H1 (cell line): ENCODE data around the gene CIAO2A. TPM values are rescaled to one million over a fixed set of nuclear protein-coding genes. Genes with fewer than 3 reads are reported as not detected.

Experiments
- CTCF ChIA-PET: fragments of 300-600 bp; sonication (Branson Sonifier 250); formaldehyde crosslinking; loops from one replicate; lab custom pipeline; 2021; ENCODE audit not compliant: partially characterized antibody; lab: Charles Lee
- POLR2A ChIA-PET: fragments of 300-600 bp; sonication (Branson Sonifier 250); formaldehyde crosslinking; loops from one replicate; lab custom pipeline; 2021; ENCODE audit warnings: inconsistent platforms; ENCODE audit not compliant: partially characterized antibody; lab: Charles Lee
- DNase-seq, 2 experiments: peaks; one replicate each; pipeline versions ENCODE4 v3.0.0 to v3.0.0-alpha.2; 2010 to 2022; ENCODE audit warnings: low spot score in 2 of 2, low read depth in 1 of 2, mixed read lengths in 1 of 2
- FAIRE-seq: peaks from 2 replicates; lab custom pipeline; 2011; peaks lifted over from hg19 to GRCh38; lab: Jason Lieb, UNC
- H2AFZ ChIP-seq: 2 replicates; pipeline ENCODE4 v1.8.1; 2012; ENCODE audit warnings: low read length, inconsistent platforms
- H2AK5ac ChIP-seq: 2 replicates; pipeline ENCODE4 v1.6.1; 2013; ENCODE audit warnings: low read depth, low read length
- H2BK120ac ChIP-seq: replicated peaks from 2 replicates; pipeline ENCODE3; 2013; ENCODE audit warnings: low read depth, low read length, inconsistent platforms
- H2BK12ac ChIP-seq: 2 replicates; pipeline ENCODE4 v1.6.1; 2013; ENCODE audit warnings: low read depth, low read length
- H2BK15ac ChIP-seq: 2 replicates; pipeline ENCODE4 v1.6.1; 2013; ENCODE audit warnings: low read length
- H2BK20ac ChIP-seq: 2 replicates; pipeline ENCODE4 v1.6.1; 2013; ENCODE audit warnings: low read length
- H2BK5ac ChIP-seq: 2 replicates; pipeline ENCODE4 v1.6.1; 2013; ENCODE audit warnings: low read depth, low read length
- H3K14ac ChIP-seq: 2 replicates; pipeline ENCODE4 v1.6.1; 2013; ENCODE audit warnings: inconsistent platforms; ENCODE audit not compliant: insufficient read length
- H3K18ac ChIP-seq: 2 replicates; pipeline ENCODE4 v1.6.1; 2013; ENCODE audit warnings: low read length; ENCODE audit errors: extremely low read depth
- H3K23ac ChIP-seq: 2 replicates; pipeline ENCODE4 v1.6.1; 2013; ENCODE audit warnings: inconsistent platforms; ENCODE audit not compliant: insufficient read length
- H3K23me2 ChIP-seq: 2 replicates; pipeline ENCODE4 v1.6.1; 2013; ENCODE audit warnings: low read depth, low read length
- H3K27ac ChIP-seq: 2 replicates; pipeline ENCODE4 v1.6.1; 2011; ENCODE audit warnings: low read depth, low read length, inconsistent platforms
- H3K27me3 ChIP-seq, 4 experiments: replicated peaks in 1 of 4; 1 replicate in 1 of 4; 2 replicates in 3 of 4; pipeline versions ENCODE4 v1.6.1 to v1.8.1; 2011 to 2013; ENCODE audit warnings: low read length in 3 of 4, mild to moderate bottlenecking in 3 of 4, inconsistent platforms in 2 of 4, mixed read lengths in 2 of 4, moderate library complexity in 1 of 4; ENCODE audit not compliant: control insufficient read depth in 3 of 4, insufficient read depth in 3 of 4; ENCODE audit errors: extremely low read depth in 1 of 4
- H3K36me3 ChIP-seq, 4 experiments: 2 replicates each; pipeline versions ENCODE4 v1.6.1 to v1.8.1; 2011 to 2013; ENCODE audit warnings: mild to moderate bottlenecking in 4 of 4, low read length in 3 of 4, moderate library complexity in 2 of 4, control low read depth in 1 of 4, inconsistent platforms in 1 of 4; ENCODE audit not compliant: insufficient read depth in 4 of 4, control insufficient read depth in 2 of 4
- H3K4ac ChIP-seq: replicated peaks from 2 replicates; pipeline ENCODE3; 2013; ENCODE audit warnings: low read length, low read depth, mixed read lengths, inconsistent platforms; ENCODE audit not compliant: insufficient read length
- H3K4me1 ChIP-seq, 4 experiments: replicated peaks in 1 of 4; 1 replicate in 1 of 4; 2 replicates in 3 of 4; pipeline versions ENCODE4 v1.6.1 to v1.8.1; 2011 to 2013; ENCODE audit warnings: low read length in 3 of 4, inconsistent platforms in 2 of 4, mixed read lengths in 1 of 4; ENCODE audit not compliant: insufficient read depth in 4 of 4, control insufficient read depth in 3 of 4
- H3K4me2 ChIP-seq, 2 experiments: 2 replicates each; pipeline versions ENCODE4 v1.6.1 to v1.8.1; 2011 to 2013; ENCODE audit warnings: low read depth in 2 of 2, low read length in 2 of 2, control low read depth in 1 of 2, inconsistent platforms in 1 of 2, mild to moderate bottlenecking in 1 of 2; ENCODE audit not compliant: insufficient read depth in 1 of 2
- H3K4me3 ChIP-seq, 4 experiments: fragments of 200-600, 300-600 bp in 1 of 4; sonication (generic), shearing (Covaris generic), sonication (Bioruptor Twin) in 1 of 4; 2 replicates each; pipeline versions ENCODE4 v1.5.1 to v1.8.1; 2011 to 2016; ENCODE audit warnings: low read length in 4 of 4, low read depth in 3 of 4, control low read depth in 2 of 4, inconsistent platforms in 2 of 4, mild to moderate bottlenecking in 2 of 4, mixed read lengths in 1 of 4, moderate library complexity in 1 of 4; ENCODE audit not compliant: insufficient read depth in 2 of 4; ENCODE audit errors: extremely low read depth in 1 of 4
- H3K56ac ChIP-seq: replicated peaks from 2 replicates; pipeline ENCODE3; 2013; ENCODE audit warnings: low read depth, mild to moderate bottlenecking, mixed read lengths, low read length, inconsistent platforms; ENCODE audit not compliant: insufficient read length
- H3K79me1 ChIP-seq: 2 replicates; pipeline ENCODE4 v1.6.1; 2013; ENCODE audit warnings: low read depth, low read length, control low read depth
- H3K79me2 ChIP-seq, 2 experiments: 2 replicates each; pipeline versions ENCODE4 v1.6.1 to v1.8.1; 2012 to 2013; ENCODE audit warnings: low read length in 2 of 2, mild to moderate bottlenecking in 2 of 2, inconsistent platforms in 1 of 2; ENCODE audit not compliant: insufficient read depth in 2 of 2, control insufficient read depth in 1 of 2
- H3K9ac ChIP-seq, 4 experiments: replicated peaks in 1 of 4; 1 replicate in 1 of 4; 2 replicates in 3 of 4; pipeline versions ENCODE4 v1.6.1 to v1.8.1; 2011 to 2013; ENCODE audit warnings: low read depth in 3 of 4, low read length in 3 of 4, control low read depth in 2 of 4, mild to moderate bottlenecking in 2 of 4, moderate library complexity in 2 of 4, inconsistent platforms in 1 of 4; ENCODE audit errors: extremely low read depth in 1 of 4
- H3K9me3 ChIP-seq, 2 experiments: 2 replicates each; pipeline versions ENCODE4 v1.6.1 to v1.8.1; 2012 to 2013; ENCODE audit warnings: mild to moderate bottlenecking in 2 of 2, moderate library complexity in 2 of 2, control low read depth in 1 of 2, inconsistent platforms in 1 of 2, low read depth in 1 of 2, low read length in 1 of 2, mixed read lengths in 1 of 2; ENCODE audit not compliant: insufficient read depth in 2 of 2
- H4K20me1 ChIP-seq, 2 experiments: replicated peaks in 1 of 2; 2 replicates each; pipeline versions ENCODE3 to v1.8.1; 2011 to 2013; ENCODE audit warnings: inconsistent platforms in 2 of 2, low read length in 2 of 2, mild to moderate bottlenecking in 1 of 2; ENCODE audit not compliant: insufficient read depth in 2 of 2, control insufficient read depth in 1 of 2
- H4K5ac ChIP-seq: 2 replicates; pipeline ENCODE4 v1.6.1; 2013; ENCODE audit warnings: low read length, low read depth, mixed read lengths, inconsistent platforms; ENCODE audit not compliant: insufficient read length
- H4K8ac ChIP-seq: 2 replicates; pipeline ENCODE4 v1.8.0; 2013; ENCODE audit warnings: mild to moderate bottlenecking, moderate library complexity, low read length, inconsistent platforms; ENCODE audit not compliant: insufficient read depth; ENCODE audit errors: extremely low read depth
- H4K91ac ChIP-seq: replicated peaks from 2 replicates; pipeline ENCODE3; 2013; ENCODE audit warnings: low read length, mixed read lengths, inconsistent platforms; ENCODE audit not compliant: insufficient read length
- ATF2 ChIP-seq: IDR thresholded peaks from 2 replicates; pipeline ENCODE4 v1.6.1; 2012; ENCODE audit warnings: low read length, inconsistent platforms
- HDAC2 ChIP-seq, 2 experiments: fragments of 300-600 bp in 1 of 2; sonication (generic) in 1 of 2; IDR thresholded peaks; 2 replicates each; pipeline ENCODE4 v1.6.1; 2011 to 2012; ENCODE audit warnings: low read depth in 2 of 2, low read length in 2 of 2, mild to moderate bottlenecking in 2 of 2, moderate library complexity in 2 of 2, borderline replicate concordance in 1 of 2, inconsistent platforms in 1 of 2
- HDAC6 ChIP-seq: IDR thresholded peaks from one replicate; pipeline ENCODE4 v1.7.1; 2012; ENCODE audit warnings: low read depth, mild to moderate bottlenecking, inconsistent platforms, low read length, moderate library complexity
- MAFK ChIP-seq: IDR thresholded peaks from 2 replicates; pipeline ENCODE4 v1.6.1; 2012; ENCODE audit warnings: low read depth, mild to moderate bottlenecking, improper control_type of control experiment, low read length
- POLR2A ChIP-seq, 2 experiments: IDR thresholded peaks; 1 replicate in 1 of 2; 2 replicates in 1 of 2; pipeline ENCODE4 v1.6.1; 2011; ENCODE audit warnings: low read depth in 2 of 2, low read length in 2 of 2, mild to moderate bottlenecking in 2 of 2; ENCODE audit errors: control extremely low read depth in 1 of 2
- WGBS, 2 experiments: shearing (Covaris generic) in 1 of 2; methylation state at CpG; one replicate each; pipeline versions ENCODE4 v1.1.6 to v1.1.7; 2013 to 2015; ENCODE audit warnings: low lambda C conversion rate in 2 of 2, mixed read lengths in 2 of 2, inconsistent platforms in 1 of 2, low coverage in 1 of 2, missing lambda C conversion rate in 1 of 2; ENCODE audit not compliant: insufficient replicate concordance in 2 of 2, insufficient coverage in 1 of 2, insufficient read length in 1 of 2; ENCODE audit errors: extremely low coverage in 1 of 2, missing lambda C conversion rate in 1 of 2; 5-methylcytosine and 5-hydroxymethylcytosine counted together
- polyA plus RNA-seq, 7 experiments: library from polyadenylated mRNA; depleted of rRNA in 3 of 7; stranded (reverse) in 5 of 7; unstranded in 2 of 7; fragments of >200 nt in 5 of 7; fragments of 200-250 nt in 2 of 7; gene quantifications; 1 replicate in 5 of 7; 2 replicates in 1 of 7; 4 replicates in 1 of 7; pipeline versions ENCODE4 v1.2.1 to v1.2.3, GENCODE V29; 2011 to 2013; ENCODE audit warnings: missing spikeins in 2 of 7, mixed read lengths in 2 of 7
- total RNA-seq: library from RNA; stranded (reverse); fragmentation: NEBNext Ultra II Directional; extraction: Animal tissue kit (Norgen Biotek cat#: 25700); gene quantifications from 2 replicates; pipeline ENCODE4 v1.2.1, GENCODE V29; 2021
- TF ChIP-seq, protein P1 (sequence below): IDR thresholded peaks from 2 replicates; pipeline ENCODE4 v1.6.1; 2012; ENCODE audit warnings: inconsistent platforms

Gene CIAO2A
- total and polyA plus RNA-seq, 2 of the 8 experiments (the other 6 are each of a cell fraction or from before 2014, with no cell fraction given) = 76.4 to 86.5 TPM

DNA sequence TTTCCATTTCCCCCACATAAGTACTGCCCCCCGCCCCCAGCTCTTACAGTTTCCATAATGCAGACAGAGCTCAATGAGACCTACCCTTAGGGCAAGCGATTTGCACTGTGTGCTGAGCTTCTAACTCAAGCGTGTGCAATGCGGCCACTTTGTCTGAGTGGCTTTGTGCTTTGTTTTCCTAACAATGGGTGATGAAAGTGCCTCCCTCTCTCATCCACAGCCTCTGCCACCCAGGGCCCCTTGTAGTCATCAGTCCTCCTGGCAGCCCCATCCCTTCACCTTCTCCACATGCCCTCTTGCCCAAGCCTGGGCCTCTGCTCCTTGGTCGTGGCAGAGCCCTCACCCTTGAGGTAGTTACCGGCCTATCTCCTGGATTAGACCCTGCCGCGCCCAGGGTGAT lies 64.5 kb downstream of the CIAO2A start:
- no peak overlapping the region for H2AK5ac ChIP-seq
- no peak overlapping the region for H2BK120ac ChIP-seq
- H3K9ac ChIP-seq = no peak overlapping the region
- no peak overlapping the region for H3K4me3 ChIP-seq
- no peak overlapping the region for H3K4ac ChIP-seq
- 75% methylated on average over 8 of the region's 8 CpGs; no CpG with 5 or more reads in 1 of the 2 experiments for WGBS, 2 experiments
- no peaks in the 10 kb centered on the region; a peak in 1 of 8 replicates for H3K36me3 ChIP-seq
- H3K9me3 ChIP-seq = no peaks in the 10 kb centered on the region
- no peak for TF ChIP-seq HDAC2 (IDR thresholded peaks at IDR 0.05; ENCODE audit: borderline replicate concordance in 1 of 2, low read depth in 2 of 2, low read length in 2 of 2)
- TF ChIP-seq POLR2A (IDR thresholded peaks at IDR 0.05; ENCODE audit: control extremely low read depth in 1 of 2, low read depth in 2 of 2, low read length in 2 of 2) = no peak
- TF ChIP-seq, protein P1, sequence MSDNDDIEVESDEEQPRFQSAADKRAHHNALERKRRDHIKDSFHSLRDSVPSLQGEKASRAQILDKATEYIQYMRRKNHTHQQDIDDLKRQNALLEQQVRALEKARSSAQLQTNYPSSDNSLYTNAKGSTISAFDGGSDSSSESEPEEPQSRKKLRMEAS = no peak
- no peak for TF ChIP-seq ATF2
- no peak for TF ChIP-seq MAFK
- TF ChIP-seq HDAC6 = no peak
- H3K23me2 ChIP-seq = no peaks in the 10 kb centered on the region; the same call in 1 of the 2 replicates
- H4K5ac ChIP-seq = no peak overlapping the region
- no peaks in the 10 kb centered on the region for H4K20me1 ChIP-seq
- no peak overlapping the region for H2BK20ac ChIP-seq
- H2AFZ ChIP-seq = no peak overlapping the region
- peak overlapping the region; percentile 32 for H4K91ac ChIP-seq
- H3K18ac ChIP-seq = no peak overlapping the region
- H3K14ac ChIP-seq = no peak overlapping the region
- H3K23ac ChIP-seq = no peak overlapping the region
- POLR2A ChIA-PET = interaction anchor here (0.6 to 1.4 kb wide), 2 partner anchors 11 to 110 kb away, joined by 3 to 5 read pairs; no protein-coding TSS in a partner anchor
- DNase-seq (no peak), FAIRE-seq (no peak)
- no peak overlapping the region for H2BK5ac ChIP-seq
- peak overlapping the region; percentile 3; the same call in 1 of the 2 replicates for H4K8ac ChIP-seq
- CTCF ChIA-PET = interaction anchor here (0.6 to 3.9 kb wide), 6 partner anchors 9 to 84 kb away, joined by 3 to 24 read pairs (median 4); partner anchors contain the start of gene DAPK2
- no peak overlapping the region for H3K4me2 ChIP-seq
- no peaks in the 10 kb centered on the region; the same call in 1 of the 2 replicates for H3K79me1 ChIP-seq
- H3K79me2 ChIP-seq = no peaks in the 10 kb centered on the region
- H3K4me1 ChIP-seq = peaks cover 0 to 6% (median 3%) of the 10 kb centered on the region in 4 experiments; a peak in 4 of 7 replicates
- H3K27ac ChIP-seq = no peak overlapping the region
- H3K56ac ChIP-seq = no peak overlapping the region
- no peak overlapping the region for H2BK12ac ChIP-seq
- no peaks in the 10 kb centered on the region for H3K27me3 ChIP-seq
- H2BK15ac ChIP-seq = no peak overlapping the region
